NCI-H1105 (cell line): Measurements from ENCODE around the gene EFNA3.
A peak's percentile ranks its signal among the peaks of the same experiment; 100 is the strongest.
"Not testable (repeated sequence)": the region's sequence is repeated elsewhere in the genome, so short reads cannot be mapped to it uniquely, and the experiment has no call there.

Experiments
- DNase-seq: peaks from one replicate; lab custom pipeline; 2025; lab: John Stamatoyannopoulos, UW

Gene EFNA3

GRCh38 chr1:155110826-155111225 is 32.2 kb downstream of the EFNA3 start:
- no peak for DNase-seq

GRCh38 chr1:155113450-155113980 is 34.9 kb downstream of the EFNA3 start:
- no peak for DNase-seq

GRCh38 chr1:155116113-155116764 is 37.6 kb downstream of the EFNA3 start:
- DNase-seq, result no peak

DNA sequence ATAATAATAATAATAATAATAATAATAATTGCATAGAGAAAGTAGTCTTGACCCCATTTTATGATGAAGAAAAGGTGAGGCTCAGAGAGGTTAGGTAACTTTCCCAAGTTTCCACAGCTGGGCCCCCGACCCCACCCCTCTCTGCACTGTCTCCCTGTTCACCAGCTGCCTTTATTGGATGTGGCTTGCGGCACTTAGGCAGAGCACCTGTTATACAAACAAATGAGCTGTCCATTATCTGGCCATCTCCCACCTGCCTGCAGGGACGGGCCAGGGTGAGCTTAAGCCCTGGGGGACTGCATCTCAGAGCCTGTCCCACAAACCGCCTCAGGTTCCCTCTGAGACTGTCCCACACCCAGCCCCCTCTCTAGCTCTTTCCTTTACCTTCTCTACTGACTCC is 39.0 kb downstream of the EFNA3 start:
- DNase-seq, result no peak

DNA sequence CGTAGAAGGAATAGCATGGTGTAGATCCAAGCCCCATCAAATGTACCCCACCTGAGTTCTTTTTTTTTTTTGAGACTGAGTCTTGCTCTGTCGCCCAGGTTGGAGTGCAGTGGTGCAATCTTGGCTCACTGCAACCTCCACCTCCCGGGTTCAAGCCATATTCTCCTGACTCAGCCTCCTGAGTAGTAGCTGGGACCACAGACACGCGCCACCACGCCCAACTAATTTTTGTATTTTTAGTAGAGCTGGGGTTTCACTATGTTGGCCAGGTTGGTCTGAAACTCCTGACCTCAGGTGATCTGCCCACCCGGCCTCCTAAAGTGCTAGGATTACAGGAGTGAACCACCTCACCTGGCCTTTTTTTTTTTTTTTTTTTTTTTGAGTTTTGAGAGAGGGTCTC is 39.5 kb downstream of the EFNA3 start:
- DNase-seq, result not testable (repeated sequence)

- DNase-seq, result no peak
These were observed 41.6 kb downstream of the EFNA3 start for GRCh38 chr1:155120253-155120652.

- no peak for DNase-seq
These were observed 42.6 kb downstream of the EFNA3 start for GRCh38 chr1:155121249-155121648.

DNA sequence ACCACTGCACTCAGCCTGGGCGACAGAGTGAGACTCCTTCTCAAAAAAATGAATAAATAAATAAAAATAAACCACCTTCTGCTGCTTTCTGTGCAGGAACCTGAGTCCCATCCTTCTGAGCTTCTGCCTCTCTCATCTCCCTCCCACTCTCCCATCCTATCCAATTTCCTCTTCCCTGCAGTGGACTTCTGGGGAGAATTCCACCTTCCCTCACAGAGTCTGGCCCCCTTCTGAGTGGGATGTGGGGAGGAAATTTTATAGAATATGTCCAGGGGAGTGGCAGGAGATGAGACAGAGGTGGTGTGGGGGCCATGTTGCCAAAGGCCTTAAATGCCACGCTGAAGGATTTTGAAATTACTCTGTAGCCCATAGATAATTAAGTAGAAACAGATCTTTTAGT is 43.7 kb downstream of the EFNA3 start:
- no peak for DNase-seq

- no peak for DNase-seq
These were observed 45.2 kb downstream of the EFNA3 start for GRCh38 chr1:155123801-155124200.

GRCh38 chr1:155124503-155125463 is 46.1 kb downstream of the EFNA3 start:
- DNase-seq, result no peak

DNA sequence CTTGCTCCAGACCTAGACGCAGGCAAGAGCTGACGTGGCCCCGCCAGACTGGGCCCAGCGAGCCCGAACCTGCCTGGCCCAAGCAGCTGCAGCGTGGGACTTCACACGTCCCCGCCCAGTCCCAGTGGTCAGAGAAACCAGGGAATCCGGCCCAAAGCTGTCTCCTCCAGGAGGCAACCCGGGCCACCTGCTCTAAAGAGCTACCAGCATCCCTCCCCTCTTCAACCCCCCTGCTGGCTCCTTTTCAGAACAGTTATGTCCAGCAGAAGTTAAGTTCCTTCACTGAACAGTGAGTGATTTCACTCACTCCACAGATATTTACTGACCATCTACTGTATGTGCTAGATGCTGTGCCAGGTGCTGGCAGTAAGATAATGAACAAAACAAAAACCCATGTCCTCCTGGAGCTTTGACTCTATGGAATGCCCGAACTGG is 46.9 kb downstream of the EFNA3 start:
- DNase-seq, result no peak

DNA sequence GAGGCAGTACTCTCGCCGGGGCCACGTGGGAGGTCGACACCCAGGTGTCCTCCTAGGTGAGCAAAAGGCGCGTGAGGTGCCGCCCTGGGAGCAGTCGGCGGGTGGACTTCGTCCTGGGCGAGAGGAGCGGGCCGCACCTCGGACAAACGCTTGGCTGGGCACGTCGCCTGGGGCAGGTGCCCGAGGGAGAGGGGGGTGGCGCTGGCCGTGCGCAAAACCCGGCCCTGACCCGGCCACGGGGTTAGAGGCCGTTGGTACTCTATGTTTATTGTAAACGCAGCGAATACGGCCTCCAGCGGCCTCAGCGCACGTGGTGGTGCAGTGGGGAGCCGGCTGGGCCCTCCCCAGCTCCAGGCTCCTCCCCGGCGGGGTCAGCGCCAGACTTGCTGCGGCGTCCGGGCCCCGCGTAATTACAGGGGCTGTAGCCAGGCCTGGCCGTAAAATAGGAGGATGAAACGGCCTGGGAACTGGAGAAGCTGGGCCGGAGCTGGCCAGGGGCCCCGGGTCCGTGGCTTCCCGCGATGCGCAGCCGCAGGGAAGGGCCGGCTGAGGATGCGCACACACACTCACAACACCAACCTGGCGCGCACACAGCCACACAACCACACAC is 47.4 kb downstream of the EFNA3 start:
- no peak for DNase-seq

GRCh38 chr1:155126556-155127104 is 48.0 kb downstream of the EFNA3 start:
- peak; percentile 13 for DNase-seq

GRCh38 chr1:155127105-155127966 is 48.7 kb downstream of the EFNA3 start, which contains the start of gene EFNA1:
Gene EFNA1, plus strand, starts transcription at chr1:155127876. Its CDS starts 102 bp downstream, at chr1:155127978.
- DNase-seq, result peak; percentile 39

DNA sequence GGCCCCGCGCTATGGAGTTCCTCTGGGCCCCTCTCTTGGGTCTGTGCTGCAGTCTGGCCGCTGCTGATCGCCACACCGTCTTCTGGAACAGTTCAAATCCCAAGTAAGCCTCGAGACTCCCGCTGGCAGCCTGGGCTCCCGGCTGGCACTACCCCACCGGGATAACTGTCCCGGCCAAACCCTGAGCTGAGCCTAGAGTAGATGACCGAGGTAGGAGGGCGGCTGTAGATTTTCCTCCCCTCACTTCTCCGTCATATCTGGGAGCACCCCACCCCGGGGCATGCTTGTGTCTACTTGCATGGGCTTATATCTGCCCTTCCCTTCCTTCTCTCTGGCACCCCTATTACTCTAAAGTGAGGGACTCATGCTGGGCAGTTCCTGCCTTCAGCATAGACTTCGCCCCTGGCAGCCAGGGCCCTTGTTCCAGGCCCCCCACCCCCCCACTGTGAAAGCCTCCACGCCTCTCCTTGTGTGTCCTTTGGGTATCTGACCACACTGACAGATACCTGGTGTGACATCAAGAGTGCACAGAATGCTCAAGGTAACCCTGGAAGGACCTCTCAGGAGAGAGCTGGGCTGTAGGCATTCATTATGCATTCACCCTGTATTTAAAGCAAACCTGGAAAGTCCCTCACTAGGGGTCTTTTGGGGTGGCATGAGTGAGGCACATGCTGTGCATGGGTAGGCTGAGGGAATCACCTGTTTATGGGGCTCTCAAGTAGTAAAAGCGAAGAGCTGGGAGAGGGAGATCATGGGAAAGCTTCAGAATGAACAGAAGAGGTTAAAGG is 49.5 kb downstream of the EFNA3 start:
- no peak for DNase-seq

DNA sequence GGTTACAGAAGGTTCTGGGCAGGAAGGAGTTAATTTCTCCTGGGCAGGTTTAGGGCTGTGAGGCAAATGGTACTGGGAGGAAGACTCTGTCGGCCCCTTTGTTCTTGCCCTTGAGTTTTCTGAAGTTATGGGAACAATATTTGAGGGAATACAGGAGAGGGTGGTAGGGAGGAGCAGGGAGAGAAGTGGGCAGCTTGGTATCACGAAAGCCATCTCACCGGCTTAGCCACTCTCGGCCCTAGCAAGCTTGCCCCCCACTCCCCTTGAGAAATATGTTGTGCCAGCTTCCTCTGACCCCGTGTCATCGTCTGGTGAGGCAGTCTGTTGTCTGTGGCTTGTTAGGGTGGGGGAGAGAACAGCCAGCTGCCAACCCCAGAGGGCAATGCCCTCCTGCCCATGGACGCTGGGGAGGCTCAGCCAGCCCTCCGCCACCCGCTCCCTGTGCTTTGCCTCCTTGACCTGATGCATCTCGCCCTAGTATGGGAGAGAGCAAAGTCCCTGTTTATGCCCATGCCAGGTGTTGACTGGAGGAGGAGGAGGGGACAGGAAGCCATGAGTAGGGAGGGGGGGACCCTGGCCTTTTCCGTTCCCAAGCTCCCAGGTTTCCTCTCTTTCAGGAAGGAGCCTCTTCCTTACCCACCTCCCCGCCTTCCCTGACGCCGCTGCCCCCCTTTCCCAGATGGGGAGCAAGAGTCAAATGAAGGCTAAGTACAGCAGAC is 50.3 kb downstream of the EFNA3 start:
- DNase-seq, result no peak

DNA sequence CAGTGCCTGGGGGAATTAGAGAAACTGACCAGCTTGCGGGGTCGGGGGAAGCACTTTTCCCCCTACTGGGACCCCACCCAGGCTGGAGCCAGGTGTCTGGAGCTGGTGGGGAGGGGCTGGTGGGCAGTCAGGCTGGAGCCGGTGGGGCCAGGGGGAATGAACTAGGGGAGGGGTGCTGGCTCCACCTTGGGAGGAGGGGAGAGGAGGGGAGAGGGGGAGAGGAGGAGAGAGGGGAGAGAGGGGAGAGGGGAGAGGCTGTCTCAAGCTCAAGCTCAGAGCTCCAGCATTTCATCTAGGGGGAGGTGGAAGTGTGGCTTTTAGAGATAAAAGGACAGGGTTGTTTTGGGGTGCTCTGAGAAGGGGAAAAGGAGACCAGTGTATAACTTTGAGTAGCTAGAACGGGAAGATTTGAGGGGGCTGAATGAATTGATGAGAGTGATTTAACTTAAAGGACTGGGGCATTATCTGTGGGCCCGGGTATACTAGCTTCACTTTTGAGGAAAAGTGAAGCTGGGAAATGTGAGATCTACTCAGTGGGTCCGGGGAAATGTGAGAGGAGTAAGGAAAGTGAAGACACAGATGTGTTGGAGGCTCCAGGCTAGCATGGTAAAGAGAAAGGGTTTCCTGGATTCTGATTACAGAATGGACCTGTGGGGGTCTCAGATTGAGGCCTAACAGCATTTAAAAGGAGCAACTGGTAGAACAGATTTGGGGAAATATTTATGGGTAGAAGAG is 51.8 kb downstream of the EFNA3 start:
- no peak for DNase-seq

GRCh38 chr1:155131285-155131684 is 52.6 kb downstream of the EFNA3 start:
- DNase-seq, result no peak

DNA sequence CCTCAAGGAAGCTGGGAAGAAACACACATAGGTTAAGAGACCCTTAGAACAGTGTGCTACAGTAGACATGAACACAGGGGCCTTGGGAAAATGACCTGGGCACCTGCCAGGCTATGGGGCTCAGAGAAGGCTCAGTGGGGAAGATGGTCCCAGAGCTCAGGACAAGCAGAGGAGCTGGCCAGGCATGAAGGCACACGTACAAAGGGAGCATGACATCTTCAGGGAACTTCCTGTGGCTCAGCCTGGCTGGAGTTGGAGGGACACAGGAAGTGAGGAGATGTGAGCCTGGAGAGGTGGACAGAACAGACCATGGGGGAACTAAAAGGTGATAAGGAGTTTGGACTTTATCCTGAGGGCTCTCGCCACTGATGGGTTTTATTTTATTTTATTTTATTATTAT is 53.2 kb downstream of the EFNA3 start:
- no peak for DNase-seq
